Nucleus accumbens (tissue), 56 donors: ENCODE results near the gene FASN.

Experiments
- DNase-seq, 56 donors: peaks; one replicate each; lab custom pipeline; 2025; lab: John Stamatoyannopoulos, UW

Gene FASN

DNA sequence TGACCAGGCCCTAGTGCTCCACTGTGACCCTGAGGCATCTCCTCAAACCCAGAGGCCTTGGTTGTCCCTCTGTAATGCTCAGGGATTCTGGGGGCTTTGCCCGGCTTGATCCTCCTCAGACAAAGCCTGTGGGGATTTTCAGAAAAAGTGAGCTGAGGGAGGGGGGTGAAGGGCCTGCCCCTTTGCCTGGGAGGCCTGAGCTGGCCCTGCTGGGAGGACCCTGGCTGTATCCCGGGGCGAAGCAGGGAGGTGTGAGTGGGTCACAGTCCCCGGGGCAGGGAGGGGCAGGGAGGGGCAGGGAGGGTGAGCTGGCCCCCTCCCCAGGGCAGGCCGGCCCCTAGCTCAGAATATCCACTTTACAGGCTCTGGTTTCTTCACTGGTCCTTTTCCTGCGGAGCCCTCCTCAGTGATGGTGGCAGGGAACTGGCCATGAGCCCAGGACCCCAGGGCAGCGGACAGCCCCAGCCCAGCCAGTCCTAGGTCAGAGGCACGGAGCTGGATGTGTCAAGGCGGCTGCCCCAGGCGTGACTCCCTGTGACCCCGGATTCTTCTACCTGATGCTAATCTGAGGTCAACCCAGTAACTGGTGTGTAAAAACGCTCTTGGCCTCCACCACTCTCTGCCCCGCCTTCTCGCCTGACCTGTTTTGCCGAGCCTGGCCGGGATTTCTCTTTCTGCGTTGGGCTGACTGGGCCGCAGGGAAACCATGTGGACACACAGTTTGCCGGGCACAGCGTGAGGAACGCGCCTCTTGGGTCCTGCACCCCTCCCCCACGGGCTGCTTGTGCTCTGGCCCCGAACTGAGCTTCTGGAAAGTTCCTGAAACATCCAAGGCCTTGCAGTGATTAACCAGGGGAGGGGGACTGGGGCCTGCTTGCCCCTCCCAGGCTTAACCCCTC, 5.8 kb upstream of the FASN start:
- DNase-seq, result peak in 29 of 56 donors; percentile 2 to 64 (median 39)

DNA sequence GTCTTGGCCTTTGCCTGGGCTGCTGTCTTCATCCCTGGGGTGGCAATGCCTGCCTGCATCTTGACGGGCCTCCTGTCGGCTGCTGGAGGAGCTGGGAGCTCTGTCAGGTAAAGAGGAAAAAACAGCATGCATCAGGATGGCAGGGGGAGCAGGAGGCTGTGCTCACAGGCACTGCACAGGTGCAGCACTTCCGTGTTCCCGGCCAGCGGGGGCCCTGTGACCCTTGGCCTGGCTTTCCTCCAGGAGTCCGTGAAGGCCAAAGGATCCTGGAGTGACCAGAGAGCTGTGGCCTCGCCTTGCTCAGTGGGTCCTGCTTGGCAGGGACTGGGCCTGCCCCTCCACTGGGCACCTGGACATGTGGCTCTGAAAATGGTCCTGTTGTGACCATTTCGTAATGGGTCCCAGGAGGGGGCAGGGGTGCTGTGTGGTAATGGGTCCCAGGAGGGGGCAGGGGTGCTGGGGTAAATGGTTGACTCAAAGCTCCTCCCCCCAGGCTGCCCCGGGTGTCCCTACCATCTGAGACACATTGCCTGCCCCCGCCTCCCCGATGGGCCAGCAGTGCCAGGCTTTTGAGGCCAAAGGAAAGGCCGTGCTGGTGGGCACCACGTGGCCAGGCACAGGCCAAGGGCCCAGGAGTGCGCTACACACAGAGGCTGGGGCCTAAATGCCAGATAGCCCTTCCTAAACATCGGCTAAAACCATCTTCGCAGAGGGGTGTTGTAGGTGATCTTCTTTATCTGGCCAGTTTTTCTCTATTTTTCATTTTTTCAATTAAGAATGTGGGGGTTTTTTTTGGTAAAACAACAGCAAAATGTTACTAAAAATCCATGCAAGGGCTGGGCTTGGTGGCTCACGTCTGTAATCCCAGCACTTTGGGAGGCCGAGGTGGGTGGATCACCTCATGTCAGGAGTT, 4.0 kb upstream of the FASN start:
- peak in 16 of 56 donors; percentile 10 to 63 (median 27) for DNase-seq

DNA sequence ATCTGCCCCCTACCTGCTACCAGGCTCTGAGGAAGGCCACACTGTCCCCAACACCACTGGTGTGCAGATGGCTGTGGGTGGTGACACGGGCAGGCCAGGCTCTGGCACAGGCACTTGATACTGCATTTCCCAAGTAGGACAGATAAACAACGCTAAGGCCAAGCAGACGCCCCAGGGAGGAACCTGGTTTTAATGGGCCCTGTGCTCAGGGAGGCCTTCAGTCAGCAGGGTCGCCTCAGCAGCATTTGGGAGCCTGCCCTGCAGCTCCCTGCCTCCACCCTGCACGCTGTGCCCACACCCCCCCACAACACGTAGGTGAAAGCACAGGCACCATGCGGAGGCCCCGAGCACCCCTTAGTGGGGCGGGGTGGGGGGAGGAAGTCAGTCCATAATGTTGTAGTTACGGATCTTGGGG, 3.3 kb upstream of the FASN start:
- DNase-seq, result peak in 1 of 56 donors; percentile 22

DNA sequence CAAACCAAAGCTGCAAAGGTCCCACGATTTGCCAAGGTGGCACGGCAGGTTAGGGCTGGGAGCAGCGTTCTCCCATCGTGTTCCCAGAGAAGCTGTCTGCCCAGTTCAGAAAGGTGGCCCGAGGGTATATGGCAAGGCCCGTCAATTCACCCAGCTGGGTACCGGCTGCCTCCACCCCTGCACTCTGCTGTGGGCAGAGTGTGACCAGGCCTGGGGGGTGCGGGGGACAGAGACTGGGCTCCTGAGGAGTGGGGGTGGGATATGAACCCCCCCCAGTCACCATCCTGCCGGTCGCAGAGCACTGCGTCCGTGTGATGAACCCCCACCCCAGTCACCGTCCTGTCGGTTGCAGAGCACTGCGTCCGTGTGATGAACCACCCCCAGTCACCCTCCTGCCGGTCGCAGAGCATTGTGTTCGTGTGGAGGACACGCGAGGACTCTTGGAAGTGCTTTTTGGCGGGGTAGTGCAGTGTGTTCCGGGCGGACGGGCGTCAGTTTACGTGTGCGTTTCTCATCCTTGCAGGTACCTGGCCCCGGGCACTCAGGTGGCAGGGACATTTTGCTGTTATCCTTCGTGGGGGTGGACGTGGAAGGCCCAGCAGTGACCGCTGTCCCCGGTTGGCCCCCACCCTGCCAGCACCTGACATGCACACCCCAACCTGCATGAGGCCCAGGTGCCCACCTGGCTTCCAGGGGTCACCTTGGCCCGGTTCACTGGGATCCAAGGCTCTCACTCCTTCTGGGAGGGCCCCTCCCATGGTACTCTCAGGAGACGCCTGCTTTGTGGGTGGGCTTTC, 2.7 kb upstream of the FASN start:
- no peak for DNase-seq

- peak in 8 of 56 donors; percentile 53 to 80 (median 72) for DNase-seq
Observed at GRCh38 chr17:82098939-82099763, 1.1 kb upstream of the FASN start.

DNA sequence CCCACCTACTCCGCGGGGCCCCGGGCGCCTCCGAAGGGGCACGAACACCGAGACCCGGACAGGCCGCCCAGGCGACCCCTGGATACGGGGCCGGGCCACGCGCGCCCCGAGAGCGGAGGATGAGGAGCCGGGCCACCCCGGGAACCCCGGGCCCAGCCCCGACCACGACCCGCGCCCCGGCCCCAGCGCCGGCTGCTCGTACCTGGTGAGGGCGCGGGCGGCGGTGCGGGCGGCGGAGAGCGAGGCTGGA, 192 bp downstream of the FASN start:
- peak in 1 of 56 donors; percentile 55 for DNase-seq

DNA sequence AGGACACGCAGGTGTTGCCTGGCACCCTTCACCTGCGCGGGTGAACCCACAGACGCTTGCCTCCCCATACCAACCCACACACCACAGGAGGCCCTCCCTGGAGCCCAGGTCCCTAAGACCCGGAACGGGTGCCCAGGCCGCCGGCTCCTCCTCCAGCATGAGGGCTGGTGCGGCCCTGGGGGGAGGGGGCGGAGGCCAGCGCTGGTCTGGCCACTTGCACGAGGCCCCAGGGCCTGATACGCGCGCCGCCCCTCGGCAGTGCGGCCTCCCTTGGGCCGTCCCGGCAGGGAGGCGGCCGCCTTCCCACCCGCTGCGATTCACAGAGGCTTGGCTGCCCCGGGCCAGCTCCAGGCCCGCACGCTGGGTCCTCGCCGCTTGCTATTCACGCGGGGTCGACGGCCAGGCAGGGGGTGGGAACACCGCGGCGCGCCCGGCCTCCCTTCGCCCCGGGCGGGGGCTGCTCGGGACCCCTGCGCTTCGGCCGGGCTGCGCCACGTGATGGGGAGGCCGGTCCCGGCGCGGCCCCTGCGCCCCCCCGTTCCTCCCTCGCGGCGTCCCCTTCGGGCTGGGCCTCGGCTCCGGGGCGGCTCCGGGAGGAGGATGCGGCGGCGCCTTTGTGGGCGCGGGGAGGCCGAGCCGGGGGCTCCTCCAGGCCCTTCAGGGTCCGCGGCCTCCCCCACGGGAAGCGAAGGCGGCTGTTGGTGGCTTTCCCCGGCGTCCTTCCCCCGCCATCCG, 685 bp downstream of the FASN start:
- DNase-seq, result peak in 5 of 56 donors; percentile 18 to 63 (median 33)

DNA sequence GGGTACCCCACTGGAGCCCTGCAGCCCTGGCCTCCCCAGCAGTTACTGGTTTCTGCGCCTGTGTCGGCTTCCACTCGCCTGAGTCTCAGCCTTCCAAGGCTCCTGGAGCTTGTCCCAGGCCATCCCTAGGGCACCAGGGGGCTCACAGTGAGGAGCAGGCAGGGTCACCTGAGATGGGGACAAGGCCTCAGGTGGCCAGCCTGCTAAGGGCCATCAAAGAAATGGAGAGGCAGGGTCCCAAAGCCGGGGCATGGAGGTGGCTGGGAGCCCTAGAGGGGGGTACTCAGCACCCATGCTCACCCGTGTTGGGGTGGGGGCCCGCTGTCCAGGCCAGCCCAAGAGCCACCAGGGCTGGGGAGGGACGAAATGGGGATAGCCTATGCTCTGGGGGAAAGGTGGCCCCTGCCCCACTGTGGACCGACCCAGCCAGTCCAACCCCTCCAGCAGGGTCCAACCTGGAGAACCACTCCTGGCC, 1.3 kb downstream of the FASN start:
- no peak for DNase-seq

- DNase-seq, result no peak
Observed at GRCh38 chr17:82095777-82096708, 2.0 kb downstream of the FASN start.

- no peak for DNase-seq
Observed at GRCh38 chr17:82094931-82095776, 2.9 kb downstream of the FASN start.

DNA sequence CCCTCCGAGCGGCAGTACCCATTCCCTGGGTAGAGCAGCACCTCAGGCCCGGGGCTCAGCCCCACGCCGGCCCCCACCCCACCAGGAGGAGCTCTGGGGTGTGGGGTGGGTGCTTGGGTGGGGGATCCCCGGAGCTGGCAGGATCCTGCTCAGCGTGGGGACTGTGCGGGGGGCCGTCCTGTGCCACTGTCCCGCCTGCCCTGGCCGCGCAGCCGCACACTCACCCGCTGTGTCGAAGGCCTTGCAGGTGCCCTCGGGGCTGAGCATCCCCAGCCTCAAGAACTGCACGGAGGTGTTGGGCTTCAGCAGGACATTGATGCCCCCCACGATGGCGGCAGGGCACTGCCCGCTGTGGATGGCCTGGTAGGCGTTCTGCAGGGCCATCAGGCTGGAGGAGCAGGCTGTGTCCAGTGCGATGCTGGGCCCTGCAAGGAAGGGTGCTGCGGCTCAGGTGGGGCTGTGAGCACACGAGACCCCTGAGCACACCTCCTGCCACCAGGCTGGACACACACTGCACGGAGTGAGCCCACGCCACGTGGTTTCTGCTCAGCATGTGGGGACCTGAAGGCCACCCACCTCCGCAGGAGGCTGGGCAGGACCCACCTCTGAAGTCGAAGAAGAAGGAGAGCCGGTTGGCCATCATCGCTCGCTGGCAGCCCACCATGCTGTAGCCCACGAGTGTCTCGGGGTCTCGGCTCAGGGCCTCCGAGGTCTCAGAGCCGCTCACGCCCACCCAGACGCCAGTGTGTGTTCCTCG, 4.9 kb downstream of the FASN start:
- no peak for DNase-seq

DNA sequence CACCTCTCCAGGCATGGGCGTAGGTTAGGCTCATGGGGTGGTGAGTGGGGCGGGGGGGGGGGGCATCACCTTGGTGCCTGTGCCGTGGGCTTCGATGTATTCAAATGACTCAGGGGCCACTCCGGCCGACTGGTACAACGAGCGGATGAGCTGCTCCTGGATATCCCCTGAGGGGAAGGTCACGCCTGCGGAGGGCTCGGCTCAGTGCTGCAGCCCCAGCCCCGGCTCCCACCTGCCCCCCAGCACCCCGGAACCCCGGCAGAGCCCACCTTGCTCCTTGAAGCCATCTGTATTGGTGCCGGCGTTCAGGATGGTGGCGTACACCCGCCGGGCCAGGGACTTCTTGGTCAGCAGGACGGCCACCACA, 5.4 kb downstream of the FASN start:
- no peak for DNase-seq

GRCh38 chr17:82092094-82092586, 5.9 kb downstream of the FASN start:
- no peak for DNase-seq

- DNase-seq, result no peak
Observed at GRCh38 chr17:82091264-82092066, 6.6 kb downstream of the FASN start.
